Astrocyte (in vitro differentiated cells and primary cell): Measurements from ENCODE around the gene MADD. TPM values are rescaled to one million over a fixed set of nuclear protein-coding genes. Genes with fewer than 3 reads are reported as not detected.

Experiments
- DNase-seq: peaks from one replicate; pipeline ENCODE4 v3.0.0-alpha.2; 2010; ENCODE audit warnings: low read depth
- FAIRE-seq: peaks from 2 replicates; lab custom pipeline; 2011; peaks lifted over from hg19 to GRCh38; lab: Jason Lieb, UNC
- H2AFZ ChIP-seq: 2 replicates; pipeline ENCODE4 v1.6.0; 2012; ENCODE audit warnings: low read depth, low read length, inconsistent platforms
- H3K27ac ChIP-seq: 2 replicates; pipeline ENCODE4 v1.5.1; 2011; ENCODE audit warnings: low read depth, low read length, inconsistent platforms
- H3K27me3 ChIP-seq: 2 replicates; pipeline ENCODE4 v1.6.0; 2011; ENCODE audit warnings: low read length, inconsistent platforms; ENCODE audit not compliant: insufficient read depth
- H3K36me3 ChIP-seq: 2 replicates; pipeline ENCODE4 v1.5.1; 2011; ENCODE audit warnings: low read length, inconsistent platforms; ENCODE audit not compliant: insufficient read depth
- H3K4me1 ChIP-seq: 2 replicates; pipeline ENCODE4 v1.5.1; 2011; ENCODE audit warnings: low read length, inconsistent platforms; ENCODE audit not compliant: insufficient read depth
- H3K4me2 ChIP-seq: 2 replicates; pipeline ENCODE4 v1.6.0; 2012; ENCODE audit warnings: low read length, inconsistent platforms
- H3K4me3 ChIP-seq: 2 replicates; pipeline ENCODE4 v1.5.1; 2011; ENCODE audit warnings: low read depth, mild to moderate bottlenecking, low read length, inconsistent platforms; ENCODE audit not compliant: insufficient read depth
- H3K79me2 ChIP-seq: 2 replicates; pipeline ENCODE4 v1.6.0; 2012; ENCODE audit warnings: mild to moderate bottlenecking, low read length, inconsistent platforms; ENCODE audit not compliant: insufficient read depth
- H3K9ac ChIP-seq: 2 replicates; pipeline ENCODE4 v1.6.0; 2012; ENCODE audit warnings: mild to moderate bottlenecking, low read length, inconsistent platforms
- H3K9me3 ChIP-seq: 2 replicates; pipeline ENCODE4 v1.5.1; 2012; ENCODE audit warnings: low read depth, mild to moderate bottlenecking, low read length, inconsistent platforms; ENCODE audit not compliant: insufficient read depth
- H4K20me1 ChIP-seq: 2 replicates; pipeline ENCODE4 v1.6.0; 2012; ENCODE audit warnings: low read length, inconsistent platforms; ENCODE audit not compliant: insufficient read depth
- H3K27ac Mint-ChIP-seq: one replicate; pipeline ENCODE4 v1.8.0; 2021; ENCODE audit warnings: mild to moderate bottlenecking, mixed read lengths; ENCODE audit not compliant: unreplicated experiment
- H3K27me3 Mint-ChIP-seq: one replicate; pipeline ENCODE4 v1.8.0; 2021; ENCODE audit warnings: low read depth, mixed read lengths; ENCODE audit not compliant: unreplicated experiment
- H3K36me3 Mint-ChIP-seq: one replicate; pipeline ENCODE4 v1.8.0; 2021; ENCODE audit warnings: low read depth, mixed read lengths; ENCODE audit not compliant: unreplicated experiment
- H3K4me1 Mint-ChIP-seq: one replicate; pipeline ENCODE4 v1.8.0; 2021; ENCODE audit warnings: low read depth, mixed read lengths; ENCODE audit not compliant: unreplicated experiment
- H3K4me3 Mint-ChIP-seq: one replicate; pipeline ENCODE4 v1.8.0; 2021; ENCODE audit warnings: mild to moderate bottlenecking, moderate library complexity, mixed read lengths; ENCODE audit not compliant: unreplicated experiment
- H3K9me3 Mint-ChIP-seq: one replicate; pipeline ENCODE4 v1.8.0; 2021; ENCODE audit warnings: mild to moderate bottlenecking, mixed read lengths; ENCODE audit not compliant: unreplicated experiment
- EZH2 ChIP-seq: IDR thresholded peaks from 2 replicates; pipeline ENCODE4 v1.6.1; 2012; ENCODE audit warnings: mild to moderate bottlenecking, low read length, inconsistent platforms; ENCODE audit not compliant: insufficient read depth
- total RNA-seq: library from RNA; stranded (reverse); gene quantifications from 2 replicates; pipeline ENCODE4 v1.2.1, GENCODE V29; 2021
- TF ChIP-seq, protein P1 (sequence below): IDR thresholded peaks from 2 replicates; pipeline ENCODE4 v1.5.1; 2011; ENCODE audit warnings: low read depth, mild to moderate bottlenecking, inconsistent platforms, low read length, moderate library complexity; ENCODE audit not compliant: insufficient read depth

Gene MADD
- total RNA-seq, 1 donor from 2014 or later, result 22.9 TPM

DNA sequence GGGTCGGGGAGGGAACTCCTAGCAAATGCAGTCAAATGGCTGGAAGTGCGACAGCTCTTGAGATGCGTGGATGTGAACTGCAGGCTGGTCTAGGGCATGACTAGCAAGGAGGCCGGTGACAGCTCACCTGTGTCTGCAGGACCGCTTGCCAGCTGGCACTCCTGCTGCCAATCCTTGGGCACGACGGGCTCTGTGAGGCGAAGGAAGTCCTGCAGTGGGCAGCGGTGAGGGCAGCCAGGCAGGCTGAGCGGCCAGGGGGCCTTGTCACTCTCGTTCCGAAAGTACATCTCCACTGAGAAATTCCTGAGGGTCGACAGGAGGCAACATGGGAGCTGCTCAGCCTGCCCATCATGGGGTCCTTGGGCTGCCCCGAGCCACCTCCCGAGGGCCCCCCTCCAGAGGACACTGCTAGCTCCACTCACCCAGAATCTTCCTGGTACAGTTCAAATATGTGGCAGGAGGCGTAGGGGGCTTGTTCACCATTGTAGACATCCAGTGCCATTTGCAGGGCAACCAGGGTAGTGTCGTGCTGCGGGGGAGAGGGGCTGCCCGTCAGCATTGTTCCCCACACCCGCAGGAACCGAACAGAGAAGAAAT, 27.2 kb upstream of the MADD start:
- no peak overlapping the region for H3K4me3 ChIP-seq
- no peaks in the 10 kb centered on the region for H3K27me3 Mint-ChIP-seq
- no peaks in the 10 kb centered on the region for H3K9me3 ChIP-seq
- no peak overlapping the region for H3K4me3 Mint-ChIP-seq
- no peak overlapping the region for H3K9ac ChIP-seq
- H3K79me2 ChIP-seq, result peaks cover 9% of the 10 kb centered on the region
- DNase-seq (no peak), FAIRE-seq (no peak)
- no peak overlapping the region for H2AFZ ChIP-seq
- no peak overlapping the region for H3K4me2 ChIP-seq
- H4K20me1 ChIP-seq, result peaks cover 4% of the 10 kb centered on the region
- peaks cover 21% of the 10 kb centered on the region for H3K36me3 ChIP-seq
- TF ChIP-seq, protein P1, sequence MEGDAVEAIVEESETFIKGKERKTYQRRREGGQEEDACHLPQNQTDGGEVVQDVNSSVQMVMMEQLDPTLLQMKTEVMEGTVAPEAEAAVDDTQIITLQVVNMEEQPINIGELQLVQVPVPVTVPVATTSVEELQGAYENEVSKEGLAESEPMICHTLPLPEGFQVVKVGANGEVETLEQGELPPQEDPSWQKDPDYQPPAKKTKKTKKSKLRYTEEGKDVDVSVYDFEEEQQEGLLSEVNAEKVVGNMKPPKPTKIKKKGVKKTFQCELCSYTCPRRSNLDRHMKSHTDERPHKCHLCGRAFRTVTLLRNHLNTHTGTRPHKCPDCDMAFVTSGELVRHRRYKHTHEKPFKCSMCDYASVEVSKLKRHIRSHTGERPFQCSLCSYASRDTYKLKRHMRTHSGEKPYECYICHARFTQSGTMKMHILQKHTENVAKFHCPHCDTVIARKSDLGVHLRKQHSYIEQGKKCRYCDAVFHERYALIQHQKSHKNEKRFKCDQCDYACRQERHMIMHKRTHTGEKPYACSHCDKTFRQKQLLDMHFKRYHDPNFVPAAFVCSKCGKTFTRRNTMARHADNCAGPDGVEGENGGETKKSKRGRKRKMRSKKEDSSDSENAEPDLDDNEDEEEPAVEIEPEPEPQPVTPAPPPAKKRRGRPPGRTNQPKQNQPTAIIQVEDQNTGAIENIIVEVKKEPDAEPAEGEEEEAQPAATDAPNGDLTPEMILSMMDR, result no peak
- no peak for TF ChIP-seq EZH2
- H3K9me3 Mint-ChIP-seq, result peaks cover 3% of the 10 kb centered on the region
- H3K27me3 ChIP-seq, result no peaks in the 10 kb centered on the region
- no peak overlapping the region for H3K27ac ChIP-seq
- no peak overlapping the region for H3K27ac Mint-ChIP-seq
- peaks cover 41% of the 10 kb centered on the region for H3K36me3 Mint-ChIP-seq
- peaks cover 19% of the 10 kb centered on the region for H3K4me1 Mint-ChIP-seq
- H3K4me1 ChIP-seq, result peaks cover under 1% of the 10 kb centered on the region

DNA sequence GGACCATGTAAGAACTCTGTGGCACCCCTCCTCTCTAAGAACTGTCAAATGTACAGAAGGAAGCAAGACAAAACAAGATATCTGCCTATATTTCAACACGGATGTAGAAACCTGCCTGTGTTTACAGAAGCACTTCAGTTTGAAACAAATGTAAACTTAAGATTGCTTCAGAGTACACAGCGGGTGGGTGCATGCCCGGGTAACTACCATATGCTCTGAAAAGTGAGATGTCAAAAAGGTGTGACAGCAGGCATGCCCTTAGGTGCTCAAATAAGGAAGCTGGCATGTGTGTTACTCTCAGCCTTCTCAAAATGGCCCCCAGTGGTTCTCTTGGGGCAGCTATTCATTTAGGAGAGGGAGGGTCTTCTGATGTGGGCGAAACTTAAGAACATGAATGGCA, 26.5 kb upstream of the MADD start:
- Mint-ChIP-seq H3K4me3 (no peak overlapping the region), H3K27me3 (no peaks in the 10 kb centered on the region), H3K9me3 (peaks cover 3% of the 10 kb centered on the region), H3K27ac (no peak overlapping the region), H3K36me3 (peaks cover 39% of the 10 kb centered on the region), H3K4me1 (peaks cover 22% of the 10 kb centered on the region)
- Histone ChIP-seq H4K20me1 (peaks cover 4% of the 10 kb centered on the region), H3K4me3 (no peak overlapping the region), H3K4me2 (no peak overlapping the region), H3K79me2 (peaks cover 17% of the 10 kb centered on the region), H3K27me3 (no peaks in the 10 kb centered on the region), H3K36me3 (peaks cover 19% of the 10 kb centered on the region), H3K9me3 (no peaks in the 10 kb centered on the region), H3K9ac (no peak overlapping the region), H3K27ac (no peak overlapping the region), H2AFZ (no peak overlapping the region), H3K4me1 (peaks cover 5% of the 10 kb centered on the region)
- TF ChIP-seq, protein P1, result no peak
- FAIRE-seq, result no peak
- no peak for DNase-seq

DNA sequence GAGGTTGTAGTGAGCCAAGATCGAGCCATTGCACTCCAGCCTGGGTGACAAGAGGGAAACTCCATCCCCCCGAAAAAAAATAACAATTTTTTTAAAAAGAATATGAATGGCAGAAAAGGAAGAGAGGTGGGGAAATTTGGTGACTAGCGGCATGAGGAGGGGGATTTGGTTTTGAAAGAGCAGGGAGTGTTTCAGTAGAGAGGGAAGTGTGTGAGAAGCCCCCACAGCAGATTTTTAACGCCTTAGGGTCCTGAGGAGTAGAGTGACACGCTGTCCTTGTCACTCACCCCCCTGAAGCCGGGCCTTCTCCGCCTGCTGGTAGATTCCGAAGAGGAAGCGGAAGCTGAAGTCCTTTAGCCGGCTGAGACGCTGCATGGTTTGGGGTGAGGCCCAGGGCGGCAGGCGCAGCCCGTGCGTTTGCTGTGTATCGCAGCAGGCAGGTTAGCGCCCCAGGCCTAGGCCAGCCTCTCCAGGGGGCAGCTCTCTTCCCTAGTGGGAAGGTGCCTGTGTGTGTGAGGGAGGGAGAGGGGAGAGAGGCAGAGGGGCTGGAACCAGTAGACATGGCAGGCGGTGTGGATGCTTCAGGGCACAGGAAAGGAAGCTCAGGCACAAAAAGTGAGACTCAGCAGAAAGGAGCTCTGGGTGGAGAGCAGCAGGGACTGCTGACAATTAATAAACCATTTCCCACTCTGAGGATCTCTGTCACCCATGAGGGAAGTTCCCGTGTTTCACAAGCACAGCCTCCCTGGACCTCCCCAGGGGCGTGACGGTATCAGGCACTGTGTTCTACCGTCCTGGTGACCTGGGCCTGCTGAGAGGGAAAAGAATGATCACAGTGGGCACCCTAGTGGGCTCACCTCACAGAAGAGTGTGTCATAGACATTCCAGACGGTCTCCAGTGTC, 25.2 kb upstream of the MADD start:
- no peak overlapping the region for H3K27ac Mint-ChIP-seq
- no peaks in the 10 kb centered on the region for H3K9me3 ChIP-seq

More for the DNA sequence above, 25.2 kb upstream of the MADD start:
- DNase-seq (no peak), FAIRE-seq (no peak)
- Mint-ChIP-seq H3K36me3 (peaks cover 30% of the 10 kb centered on the region), H3K27me3 (no peaks in the 10 kb centered on the region), H3K4me1 (peaks cover 24% of the 10 kb centered on the region), H3K9me3 (peaks cover 3% of the 10 kb centered on the region), H3K4me3 (no peak overlapping the region)
- Histone ChIP-seq H3K36me3 (peaks cover 13% of the 10 kb centered on the region), H2AFZ (no peak overlapping the region), H3K27ac (no peak overlapping the region), H3K4me3 (no peak overlapping the region), H3K4me2 (no peak overlapping the region), H4K20me1 (peaks cover 4% of the 10 kb centered on the region), H3K27me3 (no peaks in the 10 kb centered on the region), H3K4me1 (peaks cover 12% of the 10 kb centered on the region), H3K9ac (no peak overlapping the region), H3K79me2 (peaks cover 28% of the 10 kb centered on the region)
- TF ChIP-seq, protein P1, result no peak
- no peak for TF ChIP-seq EZH2
